Transverse colon (tissue), 4 donors: ENCODE results near the gene SORL1-AS1.

Source experiments
- EP300 ChIP-seq: sonication (generic); formaldehyde crosslinking; IDR thresholded peaks from one replicate; pipeline ENCODE4 v1.6.1; 2017; ENCODE audit warnings: antibody characterized with exemption, low read depth
- POLR2A ChIP-seq: fragments of 450-650 bp; IDR thresholded peaks from one replicate; pipeline ENCODE4 v1.6.1; 2016; ENCODE audit warnings: antibody characterized with exemption, mild to moderate bottlenecking, moderate library complexity
- POLR2AphosphoS5 ChIP-seq, 3 donors: sonication (generic); formaldehyde crosslinking; IDR thresholded peaks; one replicate each; pipeline ENCODE4 v1.6.1; 2016; ENCODE audit warnings: antibody characterized with exemption in 3 of 3
- TF ChIP-seq, protein P1 (sequence below), 5 experiments: fragments of 200-600 bp in 3 of 5; fragments of 450-650 bp in 2 of 5; sonication (generic) in 3 of 5; IDR thresholded peaks; 1 replicate in 2 of 5; 2 replicates in 3 of 5; pipeline ENCODE4 v1.5.1; 2016 to 2017; ENCODE audit warnings: antibody characterized with exemption in 5 of 5, inconsistent platforms in 3 of 5, mild to moderate bottlenecking in 2 of 5, moderate library complexity in 1 of 5

DNA sequence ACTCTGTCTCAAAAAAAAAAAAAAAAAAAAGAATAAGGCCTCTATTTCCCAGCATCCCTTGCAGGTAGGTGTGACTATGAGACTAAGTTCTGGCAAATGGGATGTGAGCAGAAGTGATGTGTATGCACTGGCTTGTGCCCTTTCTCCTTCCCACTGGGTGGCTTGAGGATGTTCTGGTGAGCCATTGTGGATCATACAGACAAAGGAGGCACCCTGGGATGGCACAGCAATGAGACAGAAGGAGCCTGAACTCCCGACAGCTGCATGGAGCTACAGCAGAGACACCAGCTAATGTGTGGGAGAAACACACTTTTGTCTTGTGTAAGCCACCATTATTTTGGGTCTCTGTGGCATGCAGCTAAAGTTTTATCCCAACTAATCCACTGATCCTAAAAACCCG is 11.2 kb downstream of the SORL1-AS1 start:
- TF ChIP-seq, protein P1, sequence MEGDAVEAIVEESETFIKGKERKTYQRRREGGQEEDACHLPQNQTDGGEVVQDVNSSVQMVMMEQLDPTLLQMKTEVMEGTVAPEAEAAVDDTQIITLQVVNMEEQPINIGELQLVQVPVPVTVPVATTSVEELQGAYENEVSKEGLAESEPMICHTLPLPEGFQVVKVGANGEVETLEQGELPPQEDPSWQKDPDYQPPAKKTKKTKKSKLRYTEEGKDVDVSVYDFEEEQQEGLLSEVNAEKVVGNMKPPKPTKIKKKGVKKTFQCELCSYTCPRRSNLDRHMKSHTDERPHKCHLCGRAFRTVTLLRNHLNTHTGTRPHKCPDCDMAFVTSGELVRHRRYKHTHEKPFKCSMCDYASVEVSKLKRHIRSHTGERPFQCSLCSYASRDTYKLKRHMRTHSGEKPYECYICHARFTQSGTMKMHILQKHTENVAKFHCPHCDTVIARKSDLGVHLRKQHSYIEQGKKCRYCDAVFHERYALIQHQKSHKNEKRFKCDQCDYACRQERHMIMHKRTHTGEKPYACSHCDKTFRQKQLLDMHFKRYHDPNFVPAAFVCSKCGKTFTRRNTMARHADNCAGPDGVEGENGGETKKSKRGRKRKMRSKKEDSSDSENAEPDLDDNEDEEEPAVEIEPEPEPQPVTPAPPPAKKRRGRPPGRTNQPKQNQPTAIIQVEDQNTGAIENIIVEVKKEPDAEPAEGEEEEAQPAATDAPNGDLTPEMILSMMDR (IDR thresholded peaks at IDR 0.05) = no peak
- TF ChIP-seq EP300 (no peak), POLR2A (no peak), POLR2AphosphoS5 (IDR thresholded peaks at IDR 0.05) (no peak)
